ENCODE measurements around the gene RBBP4. TPM values are rescaled to one million over a fixed set of nuclear protein-coding genes. Genes with fewer than 3 reads are reported as not detected.

Gene RBBP4
- total RNA-seq, 1 experiment from 2014 or later: 513 TPM

DNA sequence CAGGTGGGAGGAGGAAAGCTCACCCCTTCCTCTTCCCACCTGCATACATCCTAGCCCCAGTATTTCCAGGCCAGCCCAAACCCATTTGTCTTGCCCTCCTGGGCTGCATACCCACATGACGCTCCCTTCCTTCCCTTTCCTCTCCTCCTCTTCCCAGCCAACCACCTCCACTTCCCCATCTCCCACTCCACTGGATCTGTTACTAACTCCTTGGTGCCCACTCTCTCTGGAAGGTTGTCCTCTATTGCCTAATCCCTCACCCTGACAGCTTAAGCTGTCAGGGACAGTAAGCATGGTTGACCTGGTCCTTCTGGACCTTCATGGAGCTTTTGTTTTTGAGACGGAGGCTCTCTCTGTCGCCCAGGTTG lies 74.6 kb downstream of the RBBP4 start:
- H3K36me3 ChIP-seq (ENCODE audit: insufficient read depth, low read length, poor library complexity, severe bottlenecking): no peaks in the 10 kb centered on the region
- ChIA-PET CTCF (no interaction called here), POLR2A (ENCODE audit: low non-redundant PET) (no interaction called here)
- no peaks in the 10 kb centered on the region for H3K27me3 ChIP-seq (replicated peaks; ENCODE audit: insufficient read depth, low read depth, low read length, poor library complexity)
- peak overlapping the region; percentile 67 for H3K27ac ChIP-seq (ENCODE audit: low read depth, low read length, poor library complexity, severe bottlenecking)
- TSS peak; percentile 49 for BruUV-seq (replicated peaks)
- intact Hi-C loops (cut with micrococcal nuclease; ENCODE audit: unreplicated experiment): no loop called here
- DNase-seq (ENCODE audit: low spot score): no peak
- H3K4me3 ChIP-seq (ENCODE audit: low read depth, low read length, poor library complexity, severe bottlenecking): no peak overlapping the region
- no peaks in the 10 kb centered on the region for H3K9me3 ChIP-seq (ENCODE audit: low read depth, low read length, poor library complexity, severe bottlenecking)
- TF ChIP-seq EZH2 (IDR thresholded peaks at IDR 0.05; ENCODE audit: borderline replicate concordance, low read depth, low read length, poor library complexity, severe bottlenecking) (no peak), CTCF (conservative IDR thresholded peaks at IDR 0.05; ENCODE audit: low read depth, low read length) (no peak)
- H3K4me1 ChIP-seq (ENCODE audit: insufficient read depth, low read length, poor library complexity, severe bottlenecking): peaks cover 14% of the 10 kb centered on the region

DNA sequence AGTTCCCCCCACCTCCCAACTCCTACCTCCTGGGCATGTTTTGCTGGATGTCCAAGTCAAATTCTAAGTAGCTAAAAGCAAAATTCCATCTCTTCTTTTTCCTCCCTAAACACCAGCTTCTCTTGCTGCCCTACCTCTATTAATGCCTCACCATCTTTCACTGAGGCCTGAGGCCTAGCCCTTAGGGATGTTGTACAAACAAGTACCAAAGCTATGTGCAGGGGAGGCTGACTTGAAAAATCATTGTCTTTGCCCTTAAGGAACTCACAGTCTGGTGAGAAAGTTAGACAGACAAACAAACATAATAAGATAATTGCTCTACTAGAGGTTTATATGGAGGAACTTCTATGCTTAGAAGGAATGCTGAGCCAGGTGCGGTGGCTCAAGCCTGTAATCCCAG lies 76.9 kb downstream of the RBBP4 start:
- intact Hi-C loops (cut with micrococcal nuclease; ENCODE audit: unreplicated experiment): no loop called here
- ChIA-PET CTCF (interaction anchor here (0.6 kb wide), 1 partner anchor 207 kb away, joined by 4 read pairs; no protein-coding TSS in a partner anchor), POLR2A (ENCODE audit: low non-redundant PET) (no interaction called here)
- Histone ChIP-seq H3K4me1 (ENCODE audit: insufficient read depth, low read length, poor library complexity, severe bottlenecking) (peaks cover 14% of the 10 kb centered on the region), H3K27me3 (replicated peaks; ENCODE audit: insufficient read depth, low read depth, low read length, poor library complexity) (no peaks in the 10 kb centered on the region), H3K27ac (ENCODE audit: low read depth, low read length, poor library complexity, severe bottlenecking) (no peak overlapping the region), H3K36me3 (ENCODE audit: insufficient read depth, low read length, poor library complexity, severe bottlenecking) (no peaks in the 10 kb centered on the region), H3K9me3 (ENCODE audit: low read depth, low read length, poor library complexity, severe bottlenecking) (no peaks in the 10 kb centered on the region), H3K4me3 (ENCODE audit: low read depth, low read length, poor library complexity, severe bottlenecking) (no peak overlapping the region)
- TF ChIP-seq EZH2 (IDR thresholded peaks at IDR 0.05; ENCODE audit: borderline replicate concordance, low read depth, low read length, poor library complexity, severe bottlenecking): no peak
- no peak for TF ChIP-seq CTCF (conservative IDR thresholded peaks at IDR 0.05; ENCODE audit: low read depth, low read length)
- DNase-seq (ENCODE audit: low spot score): no peak
- BruUV-seq (replicated peaks): no TSS peak

DNA sequence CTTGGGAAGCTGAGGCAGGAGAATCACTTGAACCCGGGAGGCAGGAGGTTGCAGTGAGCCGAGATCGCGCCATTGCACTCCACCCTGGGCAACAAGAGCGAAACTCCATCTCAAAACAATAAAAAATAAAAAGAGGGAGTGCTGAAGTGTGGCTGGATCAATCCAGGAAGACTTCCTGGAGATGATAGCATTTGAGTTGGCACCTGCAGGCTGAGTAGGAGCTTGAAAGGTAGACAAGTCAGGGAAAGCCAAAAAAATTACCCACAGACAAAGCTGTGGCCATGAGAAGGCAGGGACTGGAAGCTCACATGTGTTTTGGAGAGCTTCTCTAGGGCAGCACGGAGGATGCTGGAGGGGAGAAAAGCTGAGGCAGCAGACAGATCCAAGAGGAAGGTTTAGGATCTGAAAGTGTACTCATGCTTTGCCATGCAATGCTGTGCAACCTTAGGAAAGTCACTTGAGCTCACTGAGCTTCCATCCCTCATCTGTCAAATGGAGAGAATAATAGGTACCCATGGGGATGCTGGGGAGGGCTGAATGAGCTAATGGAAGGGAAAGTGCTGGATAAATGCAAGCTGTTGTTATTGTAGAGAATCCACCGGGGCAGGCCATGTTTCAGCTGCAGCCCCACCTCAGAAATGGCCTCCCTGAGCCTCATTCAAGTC lies 77.5 kb downstream of the RBBP4 start:
- no peaks in the 10 kb centered on the region for H3K27me3 ChIP-seq (replicated peaks; ENCODE audit: insufficient read depth, low read depth, low read length, poor library complexity)
- POLR2A ChIA-PET (ENCODE audit: low non-redundant PET): no interaction called here
- H3K9me3 ChIP-seq (ENCODE audit: low read depth, low read length, poor library complexity, severe bottlenecking): no peaks in the 10 kb centered on the region
- no TSS peak for BruUV-seq (replicated peaks)
- intact Hi-C loops (cut with micrococcal nuclease; ENCODE audit: unreplicated experiment): no loop called here
- no peak for DNase-seq (ENCODE audit: low spot score)
- H3K36me3 ChIP-seq (ENCODE audit: insufficient read depth, low read length, poor library complexity, severe bottlenecking): no peaks in the 10 kb centered on the region
- CTCF ChIA-PET: no interaction called here
- peaks cover 14% of the 10 kb centered on the region for H3K4me1 ChIP-seq (ENCODE audit: insufficient read depth, low read length, poor library complexity, severe bottlenecking)
- no peak overlapping the region for H3K4me3 ChIP-seq (ENCODE audit: low read depth, low read length, poor library complexity, severe bottlenecking)
- TF ChIP-seq EZH2 (IDR thresholded peaks at IDR 0.05; ENCODE audit: borderline replicate concordance, low read depth, low read length, poor library complexity, severe bottlenecking): no peak
- TF ChIP-seq CTCF (conservative IDR thresholded peaks at IDR 0.05; ENCODE audit: low read depth, low read length): no peak
- H3K27ac ChIP-seq (ENCODE audit: low read depth, low read length, poor library complexity, severe bottlenecking): no peak overlapping the region
